ENCODE data around the gene ZKSCAN1.
"Not testable (repeated sequence)": the region's sequence is repeated elsewhere in the genome, so short reads cannot be mapped to it uniquely, and the experiment has no call there.

ZKSCAN1 gene

GRCh38 chr7:100003711-100004661, 11.4 kb upstream of the ZKSCAN1 start:
- DNase-seq = no peak

DNA sequence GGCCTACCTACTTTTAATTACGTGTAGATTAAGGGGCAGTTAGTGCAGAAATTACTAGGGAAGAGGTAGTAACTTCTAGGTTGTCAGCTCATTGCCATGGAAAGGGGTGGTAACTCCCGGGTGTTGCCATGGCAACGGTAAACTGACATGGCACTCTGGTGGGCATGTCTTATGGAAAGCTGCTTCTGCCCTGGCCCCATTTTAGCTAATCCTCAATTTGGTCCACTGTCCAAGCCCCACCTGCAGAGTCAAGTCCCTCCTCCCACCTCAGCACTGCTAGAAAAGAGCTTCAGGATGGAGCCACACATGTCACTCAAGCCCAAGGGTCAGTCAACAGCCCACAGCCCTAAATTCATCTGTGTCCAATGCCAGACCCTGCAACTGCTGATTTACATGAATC, 7.5 kb upstream of the ZKSCAN1 start:
- DNase-seq = no peak

DNA sequence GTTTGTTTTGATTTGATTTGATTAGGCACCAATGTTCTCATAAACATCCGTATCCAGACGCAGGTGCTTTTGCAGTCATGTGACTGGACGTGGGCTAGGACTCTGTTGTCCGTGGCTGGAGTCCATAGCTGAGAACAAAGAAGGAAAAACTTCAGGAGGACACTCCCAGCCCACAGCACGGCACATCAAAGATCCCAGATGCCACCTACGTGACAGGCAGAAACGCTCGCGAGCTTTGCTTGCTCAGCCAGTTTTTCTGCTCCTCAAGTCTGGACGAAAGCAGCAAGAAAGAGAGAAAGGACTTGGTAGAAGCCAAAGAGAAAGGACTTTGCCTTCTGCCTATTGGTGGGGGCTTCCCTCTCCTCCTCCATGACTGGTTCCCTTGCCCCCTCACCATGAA, 6.9 kb upstream of the ZKSCAN1 start:
- DNase-seq = no peak

- not testable (repeated sequence) for DNase-seq
These were observed 5.4 kb upstream of the ZKSCAN1 start for GRCh38 chr7:100009952-100010351.

DNA sequence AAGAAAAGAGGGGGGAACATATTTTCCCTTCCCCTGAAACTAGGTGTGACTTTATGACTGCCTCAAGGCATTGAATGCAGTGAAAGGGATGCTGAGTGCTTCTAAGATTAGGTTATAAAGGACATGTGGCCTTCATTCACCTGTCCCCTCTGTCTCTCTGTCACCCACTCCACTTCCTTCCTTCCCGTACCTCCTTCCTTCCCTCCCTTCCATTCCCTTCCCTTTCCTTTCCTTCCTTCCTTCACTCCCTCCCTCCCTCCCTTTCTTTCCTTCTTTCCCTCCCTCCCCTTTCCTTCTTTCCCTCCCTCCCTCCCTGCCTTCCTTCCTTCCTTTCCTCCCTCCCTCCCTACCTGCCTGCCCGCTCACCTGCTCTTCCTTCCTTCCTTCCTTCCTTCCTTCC, 4.5 kb upstream of the ZKSCAN1 start:
- no peak for DNase-seq

GRCh38 chr7:100011516-100011915, 3.9 kb upstream of the ZKSCAN1 start:
- no peak for DNase-seq

GRCh38 chr7:100012385-100013327, 2.7 kb upstream of the ZKSCAN1 start:
- DNase-seq = not testable (repeated sequence)

DNA sequence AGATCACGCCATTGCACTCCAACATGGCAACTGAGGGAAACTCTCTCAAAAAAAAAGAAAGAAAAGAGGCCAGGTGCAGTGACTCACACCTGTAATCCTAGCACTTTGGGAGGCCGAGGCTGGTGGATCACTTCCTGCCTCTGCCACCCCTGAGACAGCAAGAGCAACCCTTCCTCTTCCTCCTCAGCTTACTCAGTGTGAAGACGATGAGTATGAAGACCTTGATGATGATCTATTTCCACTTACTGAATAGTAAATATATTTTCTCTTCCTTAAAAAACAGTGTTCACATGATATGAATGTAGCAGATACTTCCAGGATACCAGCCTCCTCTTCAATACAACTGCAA, 2.1 kb upstream of the ZKSCAN1 start:
- DNase-seq = no peak

DNA sequence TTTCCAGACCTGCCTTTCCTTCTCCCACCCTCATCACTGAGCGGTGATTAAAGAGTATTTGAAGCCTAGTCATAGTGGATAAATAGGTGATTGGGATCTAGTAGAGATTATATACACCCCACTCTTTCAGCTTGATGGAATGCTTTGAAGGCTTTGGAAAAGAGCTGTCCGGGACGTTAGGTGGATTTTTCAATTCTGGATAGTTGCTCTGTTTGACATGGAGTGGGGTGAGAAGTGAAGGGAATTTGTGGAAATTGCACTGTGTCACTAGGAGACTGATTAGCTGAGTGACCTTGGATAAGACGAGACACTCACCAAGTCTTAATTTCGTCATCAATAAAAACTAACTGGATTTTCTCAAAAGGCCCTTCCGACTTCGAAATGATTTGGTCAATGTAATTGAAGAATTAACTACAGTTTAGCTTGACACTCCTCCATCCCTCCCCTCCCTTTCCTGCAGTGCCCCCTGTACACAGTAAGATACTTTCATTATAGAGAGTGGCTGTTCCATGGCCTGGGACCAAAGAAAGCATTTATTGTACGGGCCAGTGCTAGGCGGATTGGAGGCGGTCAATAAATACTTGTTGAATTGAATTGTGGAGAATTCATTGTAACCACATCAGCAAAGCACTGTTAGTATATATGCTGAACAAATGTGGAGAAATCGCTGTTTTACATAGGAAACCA, 962 bp downstream of the ZKSCAN1 start:
- DNase-seq = no peak

GRCh38 chr7:100017300-100017699, 1.9 kb downstream of the ZKSCAN1 start:
- no peak for DNase-seq

DNA sequence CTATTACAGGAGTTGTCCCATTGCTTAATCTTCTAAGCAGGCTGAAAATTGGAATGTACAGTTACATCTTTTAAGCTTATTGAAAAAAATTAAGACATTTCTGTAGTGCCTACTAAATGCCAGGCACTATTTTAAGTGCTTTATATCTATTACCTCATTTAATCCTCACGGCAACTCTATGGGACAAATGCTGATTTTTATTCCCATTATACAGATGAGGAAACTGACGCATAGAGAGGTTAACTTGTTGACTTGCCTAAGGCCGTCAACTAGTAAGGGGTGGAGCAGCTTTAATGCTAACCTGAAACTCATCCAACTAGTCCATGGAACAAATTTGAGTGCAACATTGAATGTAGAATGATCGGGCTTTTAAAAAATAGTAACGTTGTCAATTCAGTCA, 2.5 kb downstream of the ZKSCAN1 start:
- no peak for DNase-seq

DNA sequence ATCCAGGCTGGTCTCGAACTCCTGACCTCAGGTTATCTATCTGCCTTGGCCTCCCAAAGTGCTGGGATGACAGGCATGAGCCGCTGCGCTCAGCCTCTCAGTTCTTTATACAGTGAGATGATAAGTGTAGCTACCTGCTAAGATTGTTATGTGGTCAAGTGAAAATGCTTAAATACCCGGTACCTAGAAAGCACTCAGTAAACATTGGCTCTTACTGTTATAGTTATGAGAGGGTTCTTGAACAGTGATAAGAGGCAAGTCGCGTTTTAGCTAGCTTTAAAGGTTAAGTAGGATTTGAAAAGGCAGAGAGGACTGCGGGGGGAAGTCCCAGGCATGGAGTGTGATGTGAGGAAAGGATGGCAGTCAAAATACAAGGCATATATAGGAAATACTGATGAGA, 4.5 kb downstream of the ZKSCAN1 start:
- DNase-seq = no peak

GRCh38 chr7:100021297-100021696, 5.9 kb downstream of the ZKSCAN1 start:
- DNase-seq = no peak

GRCh38 chr7:100022621-100023020, 7.2 kb downstream of the ZKSCAN1 start:
- no peak for DNase-seq

- no peak for DNase-seq
These were observed 8.1 kb downstream of the ZKSCAN1 start for GRCh38 chr7:100023526-100023925.

GRCh38 chr7:100024020-100024619, 8.7 kb downstream of the ZKSCAN1 start:
- no peak for DNase-seq

GRCh38 chr7:100027197-100027596, 11.8 kb downstream of the ZKSCAN1 start:
- DNase-seq = no peak

DNA sequence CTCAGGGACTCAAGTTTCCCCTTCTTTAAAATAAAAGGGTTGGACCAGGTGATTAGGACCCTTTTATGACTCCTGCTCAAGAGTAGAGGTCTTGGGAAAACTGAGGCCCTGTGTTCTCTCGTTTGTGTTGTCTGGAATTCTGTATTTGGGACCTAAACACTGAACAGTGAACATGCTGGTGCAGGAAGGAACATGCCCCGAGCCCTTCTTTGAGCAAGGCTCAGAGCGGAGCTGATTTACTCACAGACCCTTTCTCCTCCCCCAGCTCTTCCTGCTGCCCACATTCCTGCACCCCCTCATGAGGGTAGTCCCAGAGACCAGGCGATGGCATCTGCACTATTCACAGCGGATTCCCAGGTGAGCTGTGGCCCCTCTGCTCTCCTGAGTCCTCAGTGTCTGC, 14.2 kb downstream of the ZKSCAN1 start:
- no peak for DNase-seq

- DNase-seq = no peak
These were observed 18.1 kb downstream of the ZKSCAN1 start for GRCh38 chr7:100033526-100033925.

DNA sequence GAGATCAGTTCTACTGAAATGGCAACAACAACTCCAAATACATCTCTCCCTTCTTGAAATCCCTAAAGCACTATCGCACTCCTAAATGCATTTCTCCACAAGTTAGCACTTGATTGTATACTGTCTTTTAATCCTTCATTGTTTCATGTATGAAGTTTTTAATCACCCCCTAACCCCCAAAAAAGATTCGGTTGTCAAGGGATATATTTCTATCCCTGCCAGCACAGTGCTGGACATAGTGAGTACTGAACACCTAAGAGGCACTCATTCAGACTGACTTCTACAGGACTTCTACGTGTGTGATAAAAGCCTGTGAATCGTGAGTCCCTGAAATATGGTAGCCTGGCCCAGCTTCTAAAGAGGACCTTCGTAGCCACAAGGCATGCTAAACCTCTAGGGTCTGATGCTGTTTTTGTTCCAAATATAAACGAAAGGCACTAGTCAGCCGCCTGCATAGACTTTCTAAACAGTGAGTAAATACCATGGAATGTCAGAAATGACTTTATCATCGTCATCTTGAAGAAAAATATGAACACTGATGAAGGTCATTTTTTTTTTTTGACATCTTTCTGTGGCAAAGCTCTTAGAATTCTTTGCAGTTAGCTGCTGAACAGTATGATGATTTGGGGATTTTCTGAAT, 19.6 kb downstream of the ZKSCAN1 start:
- no peak for DNase-seq

DNA sequence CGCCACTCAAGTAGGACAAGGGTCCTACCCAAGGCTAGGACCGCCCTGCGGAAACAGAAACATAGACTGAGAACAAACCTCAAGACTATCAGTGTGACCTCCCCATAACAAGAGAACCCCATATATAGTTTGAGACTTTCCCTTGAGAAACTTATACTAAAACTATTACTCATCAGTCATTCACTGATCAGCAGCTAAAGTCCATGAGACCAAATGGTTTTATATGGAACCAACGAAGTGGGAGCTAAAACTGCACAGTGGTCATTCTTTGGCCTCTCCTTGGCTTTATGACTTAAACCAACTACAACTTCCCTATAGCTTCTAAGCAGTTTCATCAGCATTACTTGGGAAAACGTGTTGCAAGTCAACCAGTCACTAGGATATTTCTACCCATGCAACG, 20.5 kb downstream of the ZKSCAN1 start:
- DNase-seq = no peak

GRCh38 chr7:100038326-100038725, 22.9 kb downstream of the ZKSCAN1 start:
- no peak for DNase-seq
